IPS-18c (cell line): ENCODE measurements around the gene CCDC33.

Experiments
- H3K4me3 ChIP-seq: 2 replicates; pipeline ENCODE4 v1.7.0; 2013; ENCODE audit warnings: low read depth, mild to moderate bottlenecking, low read length, moderate library complexity; ENCODE audit not compliant: insufficient read depth
- H3K9me3 ChIP-seq: one replicate; pipeline ENCODE4 v1.6.1; 2013; ENCODE audit warnings: mild to moderate bottlenecking, low read length, moderate library complexity; ENCODE audit not compliant: control insufficient read depth, insufficient read depth

Gene CCDC33

GRCh38 chr15:74332011-74332410 is 95.9 kb downstream of the CCDC33 start:
- Histone ChIP-seq H3K4me3 (no peak overlapping the region), H3K9me3 (no peaks in the 10 kb centered on the region)

DNA sequence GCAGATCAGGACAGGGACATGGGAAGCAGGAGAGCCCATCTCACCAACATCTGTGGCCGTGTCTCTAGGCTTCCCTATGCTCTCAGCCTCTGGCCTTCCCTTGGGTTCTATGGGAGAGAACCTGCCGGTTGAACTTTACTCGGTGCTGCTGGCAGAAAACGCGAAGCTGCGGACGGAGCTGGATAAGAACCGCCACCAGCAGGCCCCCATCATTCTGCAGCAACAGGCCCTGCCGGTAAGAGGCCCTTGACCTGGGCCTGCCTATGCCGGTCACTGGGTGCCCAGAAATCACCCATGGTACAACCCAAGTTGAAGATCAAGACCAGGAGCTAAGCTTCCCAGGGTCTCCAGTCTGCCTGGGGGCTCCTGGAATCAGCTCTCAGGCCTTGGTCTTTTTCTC is 96.5 kb downstream of the CCDC33 start:
- no peak overlapping the region for H3K4me3 ChIP-seq

DNA sequence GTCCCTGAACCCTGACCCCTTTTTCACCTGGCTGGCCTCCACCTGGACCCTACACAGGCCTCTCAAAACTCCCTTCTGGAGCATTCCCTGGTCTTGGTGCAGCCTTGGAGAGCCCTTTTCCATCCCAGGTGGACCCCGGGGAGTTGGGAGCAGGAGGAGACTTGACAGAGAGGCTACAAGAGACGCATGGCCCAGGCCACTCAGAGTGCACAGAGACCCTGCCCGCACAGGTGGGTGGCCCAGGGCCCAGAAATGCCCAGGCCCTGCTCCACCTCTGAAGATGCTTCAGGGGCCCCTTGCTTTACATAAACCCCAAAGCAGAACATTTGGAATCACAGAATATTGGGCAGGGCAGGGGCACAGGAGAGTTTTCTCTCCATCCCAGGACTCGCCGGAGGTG is 97.0 kb downstream of the CCDC33 start:
- no peak overlapping the region for H3K4me3 ChIP-seq
- H3K9me3 ChIP-seq, result no peaks in the 10 kb centered on the region

More for the DNA sequence above, 96.5 kb downstream of the CCDC33 start:
- no peaks in the 10 kb centered on the region for H3K9me3 ChIP-seq

- H3K4me3 ChIP-seq, result no peak overlapping the region
- H3K9me3 ChIP-seq, result no peaks in the 10 kb centered on the region
These were observed 97.5 kb downstream of the CCDC33 start for GRCh38 chr15:74333662-74334061.

GRCh38 chr15:74334127-74334526 is 98.0 kb downstream of the CCDC33 start:
- Histone ChIP-seq H3K9me3 (no peaks in the 10 kb centered on the region), H3K4me3 (no peak overlapping the region)

- no peaks in the 10 kb centered on the region for H3K9me3 ChIP-seq
- H3K4me3 ChIP-seq, result no peak overlapping the region
These were observed 99.3 kb downstream of the CCDC33 start for GRCh38 chr15:74335396-74335795.

DNA sequence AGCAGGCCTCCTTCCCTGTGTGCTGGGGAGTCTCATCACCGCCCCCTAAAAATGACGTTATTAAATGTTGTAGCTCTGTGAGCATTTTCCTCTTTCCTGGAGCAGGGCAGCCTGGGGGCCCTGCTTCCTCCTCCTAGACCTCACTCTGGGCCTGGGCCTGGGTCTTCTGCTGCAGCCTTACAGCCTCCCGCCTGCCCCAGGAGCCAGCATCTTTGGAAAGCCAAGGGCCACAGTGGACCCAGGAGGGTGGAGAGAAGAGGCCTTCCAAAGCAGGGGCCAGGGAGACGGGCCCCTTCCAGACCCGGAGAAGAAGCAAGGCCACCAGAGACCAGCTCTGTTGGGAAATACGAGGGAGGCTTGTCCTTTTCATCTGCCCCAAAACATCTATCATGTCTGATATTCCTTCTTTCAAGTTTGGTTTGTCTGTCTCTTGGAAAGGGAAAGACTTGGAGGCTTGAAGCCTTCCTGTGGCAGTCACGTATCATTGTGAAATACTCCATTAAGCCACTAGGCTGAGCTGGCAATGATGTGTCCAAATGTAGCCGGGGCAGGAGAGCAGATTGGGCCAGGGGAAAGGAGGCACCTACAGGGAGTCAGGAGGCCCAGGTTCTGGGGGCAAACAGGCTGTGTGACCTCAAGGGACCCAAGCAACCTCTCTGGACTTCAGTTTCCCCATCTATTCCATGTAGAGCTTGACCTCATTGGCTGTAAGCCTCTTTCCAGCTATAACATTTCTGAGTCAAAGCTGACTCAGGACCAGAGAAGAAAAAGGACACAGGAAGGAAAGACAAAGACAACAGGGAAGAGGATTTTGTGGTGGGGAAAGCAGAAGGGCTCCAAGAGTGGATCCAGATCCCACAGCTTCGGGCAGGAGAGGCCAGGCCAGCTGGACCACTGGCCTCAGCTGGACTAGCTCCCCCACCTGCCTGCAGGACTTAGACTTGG is 100.2 kb downstream of the CCDC33 start:
- H3K9me3 ChIP-seq, result no peaks in the 10 kb centered on the region
- H3K4me3 ChIP-seq, result no peak overlapping the region

- Histone ChIP-seq H3K9me3 (no peaks in the 10 kb centered on the region), H3K4me3 (no peak overlapping the region)
These were observed 101.0 kb downstream of the CCDC33 start for GRCh38 chr15:74337146-74337545.

- H3K4me3 ChIP-seq, result no peak overlapping the region
These were observed 101.6 kb downstream of the CCDC33 start for GRCh38 chr15:74337607-74338211.

GRCh38 chr15:74338676-74339075 is 102.5 kb downstream of the CCDC33 start:
- Histone ChIP-seq H3K9me3 (no peaks in the 10 kb centered on the region), H3K4me3 (no peak overlapping the region)

More at GRCh38 chr15:74337607-74338211, 101.6 kb downstream of the CCDC33 start:
- H3K9me3 ChIP-seq, result no peaks in the 10 kb centered on the region

DNA sequence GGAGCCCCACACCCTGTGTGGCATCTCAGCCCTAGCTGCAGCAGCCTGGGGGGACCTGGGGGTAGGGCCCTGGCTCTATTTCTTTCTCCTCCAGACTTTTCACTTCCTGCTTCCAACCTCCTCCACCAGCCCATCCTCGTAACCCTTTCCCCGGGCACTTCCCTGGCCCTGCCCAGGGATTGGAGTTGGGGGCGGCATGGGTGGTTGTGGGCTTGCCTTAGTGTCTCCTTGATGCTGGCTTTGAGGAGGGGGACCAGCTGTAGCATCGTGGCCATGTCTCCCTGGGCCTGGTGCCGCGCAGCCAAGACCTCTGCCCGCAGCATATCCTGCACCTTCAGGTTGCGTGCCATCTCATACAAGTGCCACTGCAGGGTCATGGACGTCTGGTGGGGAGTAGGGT is 103.2 kb downstream of the CCDC33 start:
- H3K9me3 ChIP-seq, result no peaks in the 10 kb centered on the region
- H3K4me3 ChIP-seq, result no peak overlapping the region

DNA sequence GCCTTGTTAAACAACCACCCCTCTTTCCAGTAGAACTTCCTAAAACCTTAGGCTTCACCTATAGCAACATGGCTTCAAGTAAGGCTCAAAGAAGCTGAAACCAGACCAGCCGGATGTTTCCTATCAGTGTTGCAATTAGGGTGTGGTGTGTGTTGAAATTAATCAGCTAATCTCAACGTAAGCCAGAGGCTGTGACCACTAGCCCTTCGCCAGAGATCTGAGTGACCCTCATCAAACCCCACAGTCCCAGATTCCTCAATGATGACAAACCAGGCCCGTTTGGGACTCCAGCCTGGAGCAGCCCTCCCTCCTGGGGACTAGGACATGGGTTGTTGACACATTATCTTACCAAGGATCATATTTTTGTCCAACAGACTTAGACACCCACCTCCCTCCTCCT is 104.0 kb downstream of the CCDC33 start:
- no peaks in the 10 kb centered on the region for H3K9me3 ChIP-seq
- H3K4me3 ChIP-seq, result no peak overlapping the region

DNA sequence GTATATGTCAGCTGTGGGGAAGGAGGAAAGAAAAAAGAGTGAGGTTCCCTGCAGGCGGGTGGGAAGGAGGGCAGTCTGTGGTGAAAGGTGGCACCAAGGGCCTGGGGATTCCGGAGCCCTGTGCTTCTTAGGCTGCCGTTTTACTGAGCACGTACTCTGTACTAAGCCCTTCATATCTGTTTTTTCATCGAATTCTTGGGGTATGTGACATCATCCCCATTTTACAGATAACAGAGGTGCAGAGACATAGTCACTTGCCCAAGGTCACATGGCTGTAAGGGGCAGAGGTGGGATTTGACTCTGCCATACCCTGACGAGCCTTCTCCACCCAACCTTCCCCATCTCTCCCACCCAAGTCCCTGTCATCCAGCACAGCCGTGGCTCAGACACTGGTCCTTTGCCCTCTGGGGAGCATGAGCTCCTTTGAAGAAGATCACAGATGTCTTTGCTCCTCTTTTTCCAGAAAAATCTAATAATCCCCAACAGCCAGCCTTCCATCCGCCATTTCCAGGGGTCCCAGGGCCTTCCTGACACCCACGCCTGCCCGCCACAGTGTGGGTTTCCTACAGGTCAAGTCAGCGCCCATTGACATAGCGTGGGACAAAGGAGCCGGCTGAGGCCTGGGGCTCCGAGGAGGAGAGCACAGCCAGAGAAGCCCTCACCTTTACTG is 107.1 kb downstream of the CCDC33 start:
- H3K4me3 ChIP-seq, result no peak overlapping the region
- no peaks in the 10 kb centered on the region for H3K9me3 ChIP-seq

DNA sequence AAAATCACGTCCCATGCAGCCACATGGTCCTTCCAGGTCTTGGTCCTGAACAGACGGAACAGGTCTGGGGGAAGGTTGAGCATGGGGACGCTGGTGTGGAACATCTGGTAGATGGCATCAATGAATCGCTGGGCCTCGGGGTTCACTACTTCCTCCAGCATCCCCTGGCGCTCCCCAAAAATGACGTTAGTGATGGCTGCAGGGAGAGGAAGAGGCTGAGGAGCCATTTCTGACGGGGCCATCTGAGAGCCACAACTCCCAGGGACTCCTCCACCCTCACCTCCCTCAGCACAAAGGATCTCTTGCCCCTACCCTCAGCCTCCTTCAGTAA is 107.6 kb downstream of the CCDC33 start:
- H3K9me3 ChIP-seq, result no peaks in the 10 kb centered on the region
- no peak overlapping the region for H3K4me3 ChIP-seq

DNA sequence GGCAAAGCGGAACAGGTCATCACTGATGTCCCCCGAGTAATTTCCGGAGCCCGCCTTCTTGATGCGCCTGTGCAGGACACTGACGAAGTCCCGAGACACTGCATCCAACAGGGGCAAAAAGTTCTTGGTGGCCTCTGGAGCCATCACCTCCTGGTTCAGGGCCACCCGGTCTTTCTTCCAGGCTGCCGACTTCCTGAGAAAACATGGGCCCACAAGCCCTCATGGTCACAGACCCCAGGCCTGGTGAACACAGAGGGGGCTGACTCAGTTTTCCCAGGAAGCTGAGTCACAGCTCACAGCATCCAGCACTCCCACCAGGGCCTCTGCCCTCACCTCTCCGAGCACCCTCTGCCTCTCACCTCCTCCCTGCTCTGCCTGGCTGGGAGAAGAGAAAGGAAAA is 108.9 kb downstream of the CCDC33 start:
- H3K4me3 ChIP-seq, result no peak overlapping the region
- H3K9me3 ChIP-seq, result no peaks in the 10 kb centered on the region

- no peaks in the 10 kb centered on the region for H3K9me3 ChIP-seq
- H3K4me3 ChIP-seq, result no peak overlapping the region
These were observed 111.7 kb downstream of the CCDC33 start for GRCh38 chr15:74347757-74348250.

GRCh38 chr15:74349241-74349778 is 113.2 kb downstream of the CCDC33 start:
- no peaks in the 10 kb centered on the region for H3K9me3 ChIP-seq
- H3K4me3 ChIP-seq, result no peak overlapping the region
